ENCODE results near the gene CD8B. TPM values are rescaled to one million over a fixed set of nuclear protein-coding genes. Genes with fewer than 3 reads are reported as not detected.
"Not testable (repeated sequence)": the region's sequence is repeated elsewhere in the genome, so short reads cannot be mapped to it uniquely, and the experiment has no call there.

Gene CD8B
- total RNA-seq, result 1 to 10 TPM in 1 of 2 experiments, under 1 TPM in 1; 0.75 to 1.1 TPM
- 3.7 TPM for polyA plus RNA-seq (2013, experiment 1 of 2)
- polyA plus RNA-seq (2013, experiment 2 of 2), result 1.4 TPM
- 0 to 85.9 (median 0.67) reads per million in 172 experiments for total RNA-seq

DNA sequence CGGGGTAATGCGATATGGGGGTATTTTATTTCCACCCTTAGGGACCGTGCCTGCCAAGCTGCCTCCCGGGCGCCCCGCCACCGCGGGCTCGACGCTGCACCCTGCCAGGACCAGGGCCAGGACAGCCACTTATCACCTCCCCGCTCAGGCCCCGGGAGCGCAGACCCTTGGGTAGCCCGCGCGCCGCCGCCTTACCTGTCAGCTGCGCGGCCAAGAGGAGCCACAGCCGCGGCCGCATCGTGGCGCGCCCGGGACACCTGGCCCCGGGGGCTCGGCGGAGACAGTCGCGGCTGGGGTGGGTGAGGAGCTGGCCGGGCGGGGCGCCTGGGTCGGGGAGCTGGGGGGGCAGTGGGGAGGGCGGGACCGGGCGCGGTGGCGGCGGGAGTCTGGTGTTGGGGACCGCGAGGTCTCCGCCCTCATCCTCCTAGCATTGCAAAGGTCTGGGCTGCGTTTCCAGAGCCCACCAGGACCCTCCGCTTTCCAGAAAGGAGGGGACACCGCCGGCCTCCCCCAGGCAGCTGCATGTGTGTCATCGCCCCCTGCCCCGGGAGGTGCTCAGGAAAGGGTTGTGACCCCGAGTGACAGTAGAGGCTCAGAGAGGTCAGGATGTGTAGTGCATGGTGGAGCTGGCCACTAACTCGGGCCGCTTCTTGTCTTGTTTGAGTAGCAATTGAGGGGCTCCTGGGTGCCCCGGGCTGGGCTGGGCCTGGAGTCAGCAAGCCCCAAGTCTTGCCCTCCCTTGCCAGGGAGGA lies at the start of gene CD8B:
CD8B (minus strand) TSS at position 259 of the 752 bp plus-strand sequence; CDS start at position 238, 21 bp downstream.
- H3K27ac ChIP-seq (ENCODE audit: low read depth in 1 of 2, low read length in 2 of 2); CTCF ChIA-PET; H3K4me3 ChIP-seq (ENCODE audit: low read length); intact Hi-C loops (cut with DNase I, micrococcal nuclease); H3K4me1 Mint-ChIP-seq (ENCODE audit: low read depth); ATAC-seq (ENCODE audit: poor library complexity); H3K9me3 ChIP-seq (ENCODE audit: control insufficient read depth in 1 of 2, insufficient read depth in 1 of 2, low read length in 2 of 2); POLR2A ChIA-PET; H3K27me3 ChIP-seq (ENCODE audit: control insufficient read depth in 1 of 2, insufficient read depth in 2 of 2, low read length in 2 of 2); H3K27me3 Mint-ChIP-seq; H3K36me3 Mint-ChIP-seq (ENCODE audit: low read depth); H3K4me1 ChIP-seq (ENCODE audit: insufficient read depth, low read length); H3K27ac Mint-ChIP-seq; H3K36me3 ChIP-seq (ENCODE audit: insufficient read depth, low read length); H3K9me3 Mint-ChIP-seq: not testable (repeated sequence)
- peak in 1 of 14 experiments; percentile 27 for DNase-seq
- H3K4me3 Mint-ChIP-seq, result peak within 1 kb of the TSS; percentile 4

GRCh38 chr2:86905868-86906267 lies 44.2 kb upstream of the CD8B start:
- H3K27ac ChIP-seq (ENCODE audit: low read depth in 1 of 2, low read length in 2 of 2); H3K4me3 ChIP-seq (ENCODE audit: low read length); H3K36me3 Mint-ChIP-seq (ENCODE audit: low read depth); intact Hi-C loops (cut with DNase I, micrococcal nuclease); H3K27me3 ChIP-seq (ENCODE audit: control insufficient read depth in 1 of 2, insufficient read depth in 2 of 2, low read length in 2 of 2); H3K36me3 ChIP-seq (ENCODE audit: insufficient read depth, low read length); H3K9me3 ChIP-seq (ENCODE audit: control insufficient read depth in 1 of 2, insufficient read depth in 1 of 2, low read length in 2 of 2); DNase-seq; H3K4me1 ChIP-seq (ENCODE audit: insufficient read depth, low read length); CTCF ChIA-PET; H3K4me1 Mint-ChIP-seq (ENCODE audit: low read depth); H3K27ac Mint-ChIP-seq; H3K27me3 Mint-ChIP-seq; POLR2A ChIA-PET; H3K9me3 Mint-ChIP-seq; H3K4me3 Mint-ChIP-seq; ATAC-seq (ENCODE audit: poor library complexity): not testable (repeated sequence)

DNA sequence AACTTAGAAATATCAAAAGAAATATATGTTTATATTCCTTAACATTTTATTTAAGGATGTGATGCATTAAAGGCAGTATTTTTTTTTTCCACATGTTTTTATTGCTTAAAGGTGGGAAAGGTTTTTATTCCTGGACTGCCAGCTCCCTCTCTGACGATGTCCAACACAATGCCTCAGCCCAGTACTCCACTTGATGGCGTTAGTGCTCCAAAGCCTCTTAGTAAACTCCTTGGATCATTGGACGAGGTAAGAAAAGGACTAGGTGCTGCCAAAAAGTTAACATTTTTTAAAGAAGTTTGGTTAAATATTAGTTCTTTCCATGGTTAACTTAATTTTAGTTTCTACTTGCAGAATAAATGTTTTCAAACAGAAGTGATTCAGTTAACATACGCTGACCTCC lies 39.0 kb upstream of the CD8B start:
- H3K4me3 ChIP-seq (ENCODE audit: low read length); H3K4me1 ChIP-seq (ENCODE audit: insufficient read depth, low read length); H3K27ac Mint-ChIP-seq; H3K9me3 ChIP-seq (ENCODE audit: control insufficient read depth in 1 of 2, insufficient read depth in 1 of 2, low read length in 2 of 2); H3K27me3 Mint-ChIP-seq; POLR2A ChIA-PET; H3K36me3 Mint-ChIP-seq (ENCODE audit: low read depth); H3K27ac ChIP-seq (ENCODE audit: low read depth in 1 of 2, low read length in 2 of 2); ATAC-seq (ENCODE audit: poor library complexity); intact Hi-C loops (cut with DNase I, micrococcal nuclease); H3K9me3 Mint-ChIP-seq; H3K4me1 Mint-ChIP-seq (ENCODE audit: low read depth); H3K36me3 ChIP-seq (ENCODE audit: insufficient read depth, low read length); H3K4me3 Mint-ChIP-seq; H3K27me3 ChIP-seq (ENCODE audit: control insufficient read depth in 1 of 2, insufficient read depth in 2 of 2, low read length in 2 of 2); CTCF ChIA-PET: not testable (repeated sequence)
- peak in 1 of 14 experiments; percentile 0 for DNase-seq

DNA sequence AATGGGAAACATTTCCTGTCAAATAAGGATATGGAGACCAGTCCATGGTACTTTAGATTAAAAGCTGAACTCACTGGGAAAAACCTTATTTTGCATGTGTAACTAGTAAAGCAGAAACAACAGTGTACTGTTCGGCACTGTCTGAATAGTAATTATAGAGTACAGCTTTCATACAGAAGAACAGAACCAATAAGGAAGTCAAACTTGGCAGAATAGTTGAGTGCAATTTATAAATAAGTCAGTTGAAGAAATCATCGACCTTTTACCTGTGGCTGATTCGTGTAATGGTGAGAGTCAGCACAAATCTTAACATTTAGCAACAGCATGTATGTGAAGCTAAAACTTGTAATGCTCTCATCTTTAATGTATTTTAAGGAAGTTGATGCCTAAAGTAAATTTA lies 24.3 kb upstream of the CD8B start:
- not testable (repeated sequence) for H3K36me3 Mint-ChIP-seq (ENCODE audit: low read depth)

GRCh38 chr2:86882865-86883264 lies 21.2 kb upstream of the CD8B start:
- H3K4me3 ChIP-seq (ENCODE audit: low read length); H3K9me3 Mint-ChIP-seq; H3K36me3 Mint-ChIP-seq (ENCODE audit: low read depth); H3K4me1 Mint-ChIP-seq (ENCODE audit: low read depth); CTCF ChIA-PET; intact Hi-C loops (cut with DNase I, micrococcal nuclease); H3K27me3 Mint-ChIP-seq; H3K27ac Mint-ChIP-seq; H3K27ac ChIP-seq (ENCODE audit: low read depth in 1 of 2, low read length in 2 of 2); H3K4me1 ChIP-seq (ENCODE audit: insufficient read depth, low read length); POLR2A ChIA-PET; H3K4me3 Mint-ChIP-seq; DNase-seq; H3K36me3 ChIP-seq (ENCODE audit: insufficient read depth, low read length); H3K27me3 ChIP-seq (ENCODE audit: control insufficient read depth in 1 of 2, insufficient read depth in 2 of 2, low read length in 2 of 2); H3K9me3 ChIP-seq (ENCODE audit: control insufficient read depth in 1 of 2, insufficient read depth in 1 of 2, low read length in 2 of 2); ATAC-seq (ENCODE audit: poor library complexity): not testable (repeated sequence)

More for the DNA sequence above, 24.3 kb upstream of the CD8B start:
- H3K4me3 Mint-ChIP-seq; H3K4me1 ChIP-seq (ENCODE audit: insufficient read depth, low read length); H3K27me3 ChIP-seq (ENCODE audit: control insufficient read depth in 1 of 2, insufficient read depth in 2 of 2, low read length in 2 of 2); H3K9me3 ChIP-seq (ENCODE audit: control insufficient read depth in 1 of 2, insufficient read depth in 1 of 2, low read length in 2 of 2); H3K9me3 Mint-ChIP-seq; POLR2A ChIA-PET; DNase-seq; intact Hi-C loops (cut with DNase I, micrococcal nuclease); H3K27ac Mint-ChIP-seq; H3K27me3 Mint-ChIP-seq; H3K4me1 Mint-ChIP-seq (ENCODE audit: low read depth); ATAC-seq (ENCODE audit: poor library complexity); CTCF ChIA-PET; H3K27ac ChIP-seq (ENCODE audit: low read depth in 1 of 2, low read length in 2 of 2); H3K36me3 ChIP-seq (ENCODE audit: insufficient read depth, low read length); H3K4me3 ChIP-seq (ENCODE audit: low read length): not testable (repeated sequence)

DNA sequence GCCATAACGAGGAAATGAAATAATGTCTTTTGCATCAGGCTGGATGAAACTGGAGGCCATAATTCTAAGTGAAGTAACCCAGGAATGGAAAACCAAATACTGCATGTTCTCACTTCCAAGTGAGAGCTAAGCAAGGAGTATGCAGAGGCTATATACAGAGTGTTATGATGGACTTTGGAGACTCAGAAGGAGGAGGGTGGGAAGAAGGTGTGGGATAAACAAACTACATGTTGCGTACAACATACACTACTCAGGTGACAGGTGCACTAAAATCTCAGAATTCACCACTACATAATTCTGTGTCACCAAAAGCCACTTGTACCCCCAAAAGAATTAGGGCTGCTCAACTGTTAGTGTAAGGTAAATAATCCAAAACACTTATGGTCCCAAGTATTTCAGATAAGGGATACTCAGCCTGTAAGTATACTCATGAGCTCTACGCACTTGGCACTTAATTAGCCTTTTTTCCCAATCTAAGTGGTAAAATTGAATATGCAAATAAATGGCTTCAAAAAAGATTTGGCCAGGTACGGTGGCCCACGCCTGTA lies 20.5 kb upstream of the CD8B start:
- H3K4me1 Mint-ChIP-seq (ENCODE audit: low read depth); H3K4me1 ChIP-seq (ENCODE audit: insufficient read depth, low read length); H3K36me3 ChIP-seq (ENCODE audit: insufficient read depth, low read length); ATAC-seq (ENCODE audit: poor library complexity); H3K27ac Mint-ChIP-seq; H3K27me3 ChIP-seq (ENCODE audit: control insufficient read depth in 1 of 2, insufficient read depth in 2 of 2, low read length in 2 of 2); CTCF ChIA-PET; H3K9me3 ChIP-seq (ENCODE audit: control insufficient read depth in 1 of 2, insufficient read depth in 1 of 2, low read length in 2 of 2); H3K9me3 Mint-ChIP-seq; H3K27ac ChIP-seq (ENCODE audit: low read depth in 1 of 2, low read length in 2 of 2); DNase-seq; H3K36me3 Mint-ChIP-seq (ENCODE audit: low read depth); H3K4me3 ChIP-seq (ENCODE audit: low read length); H3K4me3 Mint-ChIP-seq; intact Hi-C loops (cut with DNase I, micrococcal nuclease); H3K27me3 Mint-ChIP-seq; POLR2A ChIA-PET: not testable (repeated sequence)

DNA sequence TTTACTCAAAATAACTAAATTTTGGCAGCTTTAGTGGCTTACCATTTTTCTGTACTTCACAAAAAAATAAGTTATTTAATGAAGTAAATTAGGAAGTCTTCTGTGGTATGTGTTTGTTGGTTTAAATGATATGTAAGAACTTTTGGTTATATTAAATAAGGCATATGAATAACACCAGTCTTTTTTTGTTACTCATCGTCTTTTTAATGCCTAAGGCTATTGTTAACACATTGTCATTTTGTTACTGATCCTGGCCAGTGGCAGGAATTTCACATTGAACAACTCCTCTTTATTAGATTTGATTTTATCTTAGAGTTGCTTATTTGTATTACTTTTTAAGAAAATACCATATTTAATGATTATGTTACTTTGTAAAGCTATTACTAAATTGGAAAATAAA lies 17.3 kb upstream of the CD8B start:
- CTCF ChIA-PET; H3K27me3 ChIP-seq (ENCODE audit: control insufficient read depth in 1 of 2, insufficient read depth in 2 of 2, low read length in 2 of 2); H3K4me3 ChIP-seq (ENCODE audit: low read length); H3K4me3 Mint-ChIP-seq; H3K27ac Mint-ChIP-seq; H3K9me3 ChIP-seq (ENCODE audit: control insufficient read depth in 1 of 2, insufficient read depth in 1 of 2, low read length in 2 of 2); POLR2A ChIA-PET; H3K27me3 Mint-ChIP-seq; H3K9me3 Mint-ChIP-seq; H3K27ac ChIP-seq (ENCODE audit: low read depth in 1 of 2, low read length in 2 of 2); H3K36me3 ChIP-seq (ENCODE audit: insufficient read depth, low read length); H3K4me1 Mint-ChIP-seq (ENCODE audit: low read depth); DNase-seq; intact Hi-C loops (cut with DNase I, micrococcal nuclease); ATAC-seq (ENCODE audit: poor library complexity); H3K36me3 Mint-ChIP-seq (ENCODE audit: low read depth); H3K4me1 ChIP-seq (ENCODE audit: insufficient read depth, low read length): not testable (repeated sequence)
